ENCODE measurements around the gene ZNF649.

The ZNF649 gene

DNA sequence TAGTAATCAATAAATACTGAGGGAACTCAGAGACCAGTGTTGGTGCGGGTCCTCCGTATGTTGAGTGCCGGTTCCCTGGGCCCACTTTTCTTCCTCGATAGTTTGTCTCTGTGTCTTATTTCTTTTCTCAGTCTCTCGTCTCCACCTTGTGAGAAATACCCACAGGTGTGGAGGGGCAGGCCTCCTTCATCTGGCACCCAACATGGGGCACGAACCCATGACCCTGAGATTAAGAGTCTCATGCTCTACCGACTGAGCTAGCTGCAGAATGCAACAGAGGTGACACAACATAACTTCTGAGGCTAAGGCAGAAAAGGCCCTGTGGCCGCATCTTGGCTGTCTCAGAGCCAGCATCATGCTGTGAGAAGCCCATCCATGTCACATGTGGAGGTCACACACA, 17.1 kb upstream of the ZNF649 start:
- Histone ChIP-seq H3K9me2 (replicated peaks; ENCODE audit: insufficient read depth, low read length) (no peaks in the 10 kb centered on the region), H3K27ac (ENCODE audit: low read depth, low read length) (no peak overlapping the region), H3K79me2 (ENCODE audit: insufficient read depth, low read length) (no peaks in the 10 kb centered on the region), H3K9ac (ENCODE audit: low read length) (no peak overlapping the region), H3F3A (ENCODE audit: insufficient read depth) (no peaks in the 10 kb centered on the region), H3K36me3 (ENCODE audit: low read length) (no peaks in the 10 kb centered on the region), H3K27me3 (ENCODE audit: low read length) (no peaks in the 10 kb centered on the region), H3K4me2 (ENCODE audit: low read depth, low read length, poor library complexity, severe bottlenecking) (no peak overlapping the region), H3K4me3 (ENCODE audit: insufficient read depth, low read length, poor library complexity, severe bottlenecking) (no peak overlapping the region), H3K9me3 (ENCODE audit: insufficient read depth, low read length) (peaks cover 35% of the 10 kb centered on the region; the same call in 1 of the 2 replicates), H2AFZ (ENCODE audit: low read depth, low read length, severe bottlenecking) (no peak overlapping the region), H4K20me1 (ENCODE audit: low read depth, low read length) (no peaks in the 10 kb centered on the region)
- TF ChIP-seq EZH2phosphoT487 (conservative IDR thresholded peaks at IDR 0.05; ENCODE audit: low read length), result no peak
- TF ChIP-seq, protein P1, sequence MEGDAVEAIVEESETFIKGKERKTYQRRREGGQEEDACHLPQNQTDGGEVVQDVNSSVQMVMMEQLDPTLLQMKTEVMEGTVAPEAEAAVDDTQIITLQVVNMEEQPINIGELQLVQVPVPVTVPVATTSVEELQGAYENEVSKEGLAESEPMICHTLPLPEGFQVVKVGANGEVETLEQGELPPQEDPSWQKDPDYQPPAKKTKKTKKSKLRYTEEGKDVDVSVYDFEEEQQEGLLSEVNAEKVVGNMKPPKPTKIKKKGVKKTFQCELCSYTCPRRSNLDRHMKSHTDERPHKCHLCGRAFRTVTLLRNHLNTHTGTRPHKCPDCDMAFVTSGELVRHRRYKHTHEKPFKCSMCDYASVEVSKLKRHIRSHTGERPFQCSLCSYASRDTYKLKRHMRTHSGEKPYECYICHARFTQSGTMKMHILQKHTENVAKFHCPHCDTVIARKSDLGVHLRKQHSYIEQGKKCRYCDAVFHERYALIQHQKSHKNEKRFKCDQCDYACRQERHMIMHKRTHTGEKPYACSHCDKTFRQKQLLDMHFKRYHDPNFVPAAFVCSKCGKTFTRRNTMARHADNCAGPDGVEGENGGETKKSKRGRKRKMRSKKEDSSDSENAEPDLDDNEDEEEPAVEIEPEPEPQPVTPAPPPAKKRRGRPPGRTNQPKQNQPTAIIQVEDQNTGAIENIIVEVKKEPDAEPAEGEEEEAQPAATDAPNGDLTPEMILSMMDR (IDR thresholded peaks at IDR 0.05; ENCODE audit: insufficient read depth, low read length, poor library complexity, severe bottlenecking), result no peak

DNA sequence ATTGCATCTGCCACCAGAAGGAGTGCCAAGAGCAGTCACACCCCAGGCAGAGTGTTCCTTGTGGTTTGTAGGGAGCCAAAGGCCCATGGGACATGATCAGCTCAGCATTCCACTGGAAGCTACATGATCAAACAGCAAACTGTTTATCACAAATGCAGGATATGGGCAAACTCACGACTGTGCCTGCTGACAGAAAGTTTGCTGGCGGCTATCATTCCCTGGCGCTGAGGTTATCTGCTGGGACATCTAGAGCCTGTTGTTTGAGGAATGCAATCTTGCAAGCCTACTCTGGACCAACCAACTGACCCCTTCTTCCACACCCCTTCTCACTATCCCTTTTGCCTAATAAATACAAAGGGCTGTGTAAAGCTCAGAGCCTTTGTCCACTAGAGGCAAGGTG, 14.8 kb upstream of the ZNF649 start:
- TF ChIP-seq EZH2phosphoT487 (conservative IDR thresholded peaks at IDR 0.05; ENCODE audit: low read length), result no peak
- TF ChIP-seq, protein P1 (IDR thresholded peaks at IDR 0.05; ENCODE audit: insufficient read depth, low read length, poor library complexity, severe bottlenecking), result no peak
- Histone ChIP-seq H3K27ac (ENCODE audit: low read depth, low read length) (no peak overlapping the region), H3K9me3 (ENCODE audit: insufficient read depth, low read length) (peaks cover 48% of the 10 kb centered on the region; the same call in 1 of the 2 replicates), H3K27me3 (ENCODE audit: low read length) (no peaks in the 10 kb centered on the region), H2AFZ (ENCODE audit: low read depth, low read length, severe bottlenecking) (no peak overlapping the region), H3K36me3 (ENCODE audit: low read length) (no peaks in the 10 kb centered on the region), H3K9ac (ENCODE audit: low read length) (no peak overlapping the region), H3K4me2 (ENCODE audit: low read depth, low read length, poor library complexity, severe bottlenecking) (no peak overlapping the region), H3F3A (ENCODE audit: insufficient read depth) (no peaks in the 10 kb centered on the region), H3K9me2 (replicated peaks; ENCODE audit: insufficient read depth, low read length) (no peaks in the 10 kb centered on the region), H3K4me3 (ENCODE audit: insufficient read depth, low read length, poor library complexity, severe bottlenecking) (no peak overlapping the region), H4K20me1 (ENCODE audit: low read depth, low read length) (no peaks in the 10 kb centered on the region), H3K79me2 (ENCODE audit: insufficient read depth, low read length) (no peaks in the 10 kb centered on the region)

DNA sequence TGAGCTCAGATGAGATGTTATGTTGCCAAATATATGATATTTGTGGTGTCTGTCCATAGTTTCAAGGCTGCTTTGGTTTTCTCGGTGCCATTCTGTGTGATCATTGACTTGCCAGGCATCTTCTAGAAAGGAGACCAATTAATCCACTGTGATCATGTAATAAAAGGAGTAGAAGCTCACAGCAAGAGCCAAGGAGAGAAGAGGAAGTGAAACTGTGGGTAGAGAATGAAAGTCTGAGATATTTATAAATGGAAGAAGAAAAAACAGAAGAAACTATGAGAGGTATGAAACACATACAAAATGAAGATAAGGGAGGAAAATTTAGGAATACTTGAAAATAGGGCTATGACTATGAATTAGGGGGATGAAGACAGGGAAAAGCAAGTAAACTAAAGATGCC, 11.3 kb upstream of the ZNF649 start:
- TF ChIP-seq, protein P1 (IDR thresholded peaks at IDR 0.05; ENCODE audit: insufficient read depth, low read length, poor library complexity, severe bottlenecking), result no peak
- no peak for TF ChIP-seq EZH2phosphoT487 (conservative IDR thresholded peaks at IDR 0.05; ENCODE audit: low read length)
- H3F3A ChIP-seq (ENCODE audit: insufficient read depth), result no peaks in the 10 kb centered on the region
- no peaks in the 10 kb centered on the region for H4K20me1 ChIP-seq (ENCODE audit: low read depth, low read length)
- no peak overlapping the region for H3K9ac ChIP-seq (ENCODE audit: low read length)
- H3K27me3 ChIP-seq (ENCODE audit: low read length), result no peaks in the 10 kb centered on the region
- no peak overlapping the region for H3K4me3 ChIP-seq (ENCODE audit: insufficient read depth, low read length, poor library complexity, severe bottlenecking)
- H3K27ac ChIP-seq (ENCODE audit: low read depth, low read length), result no peak overlapping the region
- H2AFZ ChIP-seq (ENCODE audit: low read depth, low read length, severe bottlenecking), result no peak overlapping the region
- no peaks in the 10 kb centered on the region for H3K79me2 ChIP-seq (ENCODE audit: insufficient read depth, low read length)
- peaks cover 42% of the 10 kb centered on the region; the same call in 1 of the 2 replicates for H3K9me3 ChIP-seq (ENCODE audit: insufficient read depth, low read length)
- H3K9me2 ChIP-seq (replicated peaks; ENCODE audit: insufficient read depth, low read length), result no peaks in the 10 kb centered on the region
- H3K4me2 ChIP-seq (ENCODE audit: low read depth, low read length, poor library complexity, severe bottlenecking), result no peak overlapping the region
- no peaks in the 10 kb centered on the region for H3K36me3 ChIP-seq (ENCODE audit: low read length)

All from SU-DHL-6 (cell line).